Neural crest cell (in vitro differentiated cells): Measurements from ENCODE around the gene MAZ. TPM values are rescaled to one million over a fixed set of nuclear protein-coding genes. Genes with fewer than 3 reads are reported as not detected.

Experiments used
- DNase-seq: peaks from one replicate; pipeline ENCODE4 v3.0.0; 2021; ENCODE audit warnings: low read depth, mixed read lengths, low spot score
- H3K27ac Mint-ChIP-seq: one replicate; pipeline ENCODE4 v1.8.0; 2021; ENCODE audit warnings: mild to moderate bottlenecking, mixed read lengths; ENCODE audit not compliant: unreplicated experiment
- H3K27me3 Mint-ChIP-seq: 2 replicates; pipeline ENCODE4 v1.8.0; 2021; ENCODE audit warnings: low read depth, mild to moderate bottlenecking, mixed read lengths
- H3K36me3 Mint-ChIP-seq: 2 replicates; pipeline ENCODE4 v1.8.0; 2021; ENCODE audit warnings: low read depth, mild to moderate bottlenecking, mixed read lengths
- H3K4me1 Mint-ChIP-seq: 2 replicates; pipeline ENCODE4 v1.8.0; 2021; ENCODE audit warnings: mixed read lengths
- H3K4me3 Mint-ChIP-seq: one replicate; pipeline ENCODE4 v1.8.0; 2021; ENCODE audit warnings: mild to moderate bottlenecking, mixed read lengths
- H3K9me3 Mint-ChIP-seq: 2 replicates; pipeline ENCODE4 v1.8.0; 2021; ENCODE audit warnings: mixed read lengths
- CTCF ChIP-seq: fragments of 200-600 bp; sonication (generic); conservative IDR thresholded peaks from 2 replicates; pipeline ENCODE4 v1.5.0; 2021; ENCODE audit warnings: antibody characterized with exemption, mild to moderate bottlenecking
- total RNA-seq: library from RNA; stranded (reverse); gene quantifications from 2 replicates; pipeline ENCODE4 v1.2.1, GENCODE V29; 2021

Gene MAZ
- total RNA-seq, 1 donor from 2014 or later, result 635 TPM

GRCh38 chr16:29814592-29814991, 8.3 kb downstream of the MAZ start:
- H3K27ac Mint-ChIP-seq, result peak overlapping the region; percentile 38

GRCh38 chr16:29815032-29815721, 8.8 kb downstream of the MAZ start:
- peak; percentile 19 for DNase-seq
- Mint-ChIP-seq H3K9me3 (no peaks in the 10 kb centered on the region), H3K4me3 (peak overlapping the region; percentile 96), H3K36me3 (peaks cover 13% of the 10 kb centered on the region), H3K4me1 (peaks cover 82% of the 10 kb centered on the region), H3K27ac (peak overlapping the region; percentile 38), H3K27me3 (peaks cover 12% of the 10 kb centered on the region)
- TF ChIP-seq CTCF, result no peak

More at GRCh38 chr16:29814592-29814991, 8.3 kb downstream of the MAZ start:
- peaks cover 81% of the 10 kb centered on the region for H3K4me1 Mint-ChIP-seq
- H3K36me3 Mint-ChIP-seq, result peaks cover 14% of the 10 kb centered on the region
- TF ChIP-seq CTCF, result no peak
- DNase-seq, result no peak
- H3K9me3 Mint-ChIP-seq, result no peaks in the 10 kb centered on the region
- peaks cover 14% of the 10 kb centered on the region for H3K27me3 Mint-ChIP-seq
- H3K4me3 Mint-ChIP-seq, result peak overlapping the region; percentile 96

GRCh38 chr16:29815793-29816693, 9.7 kb downstream of the MAZ start, which contains the start of gene PAGR1:
Gene PAGR1, plus strand, starts transcription at chr16:29816152. Its CDS starts 374 bp downstream, at chr16:29816526.
- peaks cover 11% of the 10 kb centered on the region for H3K36me3 Mint-ChIP-seq
- H3K4me1 Mint-ChIP-seq, result peaks cover 78% of the 10 kb centered on the region
- peaks cover 9% of the 10 kb centered on the region for H3K27me3 Mint-ChIP-seq

GRCh38 chr16:29816694-29817441, 10.5 kb downstream of the MAZ start:
- H3K4me1 Mint-ChIP-seq, result peaks cover 70% of the 10 kb centered on the region
- peak overlapping the region; percentile 96 for H3K4me3 Mint-ChIP-seq
- peaks cover 11% of the 10 kb centered on the region for H3K36me3 Mint-ChIP-seq
- DNase-seq, result peak; percentile 42
- peaks cover 4% of the 10 kb centered on the region for H3K27me3 Mint-ChIP-seq
- no peaks in the 10 kb centered on the region for H3K9me3 Mint-ChIP-seq
- peak overlapping the region; percentile 29 for H3K27ac Mint-ChIP-seq
- TF ChIP-seq CTCF, result peak; percentile 16

More at GRCh38 chr16:29815793-29816693, 9.7 kb downstream of the MAZ start, which contains the start of gene PAGR1:
- peak; percentile 97 for DNase-seq
- Mint-ChIP-seq H3K27ac (peak within 1 kb of the TSS; percentile 96), H3K4me3 (peak within 1 kb of the TSS; percentile 96), H3K9me3 (no peaks in the 10 kb centered on the region)
- peak; percentile 94 for TF ChIP-seq CTCF

GRCh38 chr16:29818082-29818481, 11.8 kb downstream of the MAZ start:
- no peak for DNase-seq
- peaks cover 4% of the 10 kb centered on the region for H3K27me3 Mint-ChIP-seq
- peak overlapping the region; percentile 51 for H3K27ac Mint-ChIP-seq
- no peak for TF ChIP-seq CTCF
- H3K4me1 Mint-ChIP-seq, result peaks cover 64% of the 10 kb centered on the region
- no peaks in the 10 kb centered on the region for H3K9me3 Mint-ChIP-seq
- H3K4me3 Mint-ChIP-seq, result peak overlapping the region; percentile 83
- H3K36me3 Mint-ChIP-seq, result peaks cover 11% of the 10 kb centered on the region
